ENCODE measurements around the gene TMEM14A.
"Not testable (repeated sequence)": the region's sequence is repeated elsewhere in the genome, so short reads cannot be mapped to it uniquely, and the experiment has no call there.

TMEM14A gene

DNA sequence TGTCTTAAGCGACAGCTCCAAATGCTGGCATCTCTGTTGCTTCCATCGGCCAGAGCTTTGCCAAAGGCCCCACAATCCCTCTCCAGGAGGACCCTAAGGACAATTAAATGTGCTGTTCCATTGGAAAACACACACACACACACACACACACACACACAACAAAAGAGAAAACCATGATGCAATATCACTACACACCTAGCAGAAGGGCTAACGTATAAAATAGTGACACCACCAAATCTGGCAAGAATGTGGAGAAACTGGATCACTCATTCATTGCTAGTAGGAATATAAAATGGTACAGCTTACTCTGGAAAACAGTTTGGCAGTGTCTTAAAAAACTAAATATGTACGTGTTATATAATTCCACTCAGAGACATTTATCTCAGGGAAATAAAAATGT, 13.0 kb upstream of the TMEM14A start:
- DNase-seq (ENCODE audit: low read depth), result no peak

GRCh38 chr6:52661551-52661950, 9.4 kb upstream of the TMEM14A start:
- no peak for DNase-seq (ENCODE audit: low read depth)

DNA sequence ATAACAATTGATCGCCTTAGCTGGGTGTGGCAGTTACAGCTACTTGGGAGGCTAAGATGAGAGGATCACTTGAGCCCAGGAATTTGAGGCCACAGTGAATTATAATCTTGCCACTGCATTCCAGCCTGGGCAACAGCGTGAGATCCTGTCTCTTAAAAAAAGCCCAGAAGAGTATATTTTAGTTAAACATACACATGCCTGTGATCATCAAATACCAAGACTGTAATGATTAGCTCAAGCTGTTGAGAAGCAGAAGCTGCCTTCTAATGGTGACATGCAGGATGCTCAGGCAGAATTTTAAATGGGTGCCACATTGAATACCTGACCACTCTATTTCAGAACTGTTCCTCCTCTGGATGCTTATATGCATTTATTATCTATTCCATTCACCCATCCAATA, 8.9 kb upstream of the TMEM14A start:
- no peak for DNase-seq (ENCODE audit: low read depth)

GRCh38 chr6:52663120-52663935, 7.6 kb upstream of the TMEM14A start:
- DNase-seq (ENCODE audit: low read depth), result peak; percentile 66

DNA sequence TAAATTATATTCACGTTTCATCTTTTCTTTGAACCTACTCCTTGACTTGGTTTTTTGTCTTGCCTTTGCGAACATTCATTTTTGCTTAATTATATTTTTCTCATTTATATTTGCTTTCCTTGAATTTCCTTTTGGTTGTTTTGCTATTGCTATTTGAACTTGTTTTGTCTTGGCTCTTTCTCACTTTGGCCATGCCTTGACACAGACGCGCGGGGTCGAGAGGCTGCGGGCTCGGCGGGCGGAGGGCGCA, 7.1 kb upstream of the TMEM14A start:
- no peak for DNase-seq (ENCODE audit: low read depth)

DNA sequence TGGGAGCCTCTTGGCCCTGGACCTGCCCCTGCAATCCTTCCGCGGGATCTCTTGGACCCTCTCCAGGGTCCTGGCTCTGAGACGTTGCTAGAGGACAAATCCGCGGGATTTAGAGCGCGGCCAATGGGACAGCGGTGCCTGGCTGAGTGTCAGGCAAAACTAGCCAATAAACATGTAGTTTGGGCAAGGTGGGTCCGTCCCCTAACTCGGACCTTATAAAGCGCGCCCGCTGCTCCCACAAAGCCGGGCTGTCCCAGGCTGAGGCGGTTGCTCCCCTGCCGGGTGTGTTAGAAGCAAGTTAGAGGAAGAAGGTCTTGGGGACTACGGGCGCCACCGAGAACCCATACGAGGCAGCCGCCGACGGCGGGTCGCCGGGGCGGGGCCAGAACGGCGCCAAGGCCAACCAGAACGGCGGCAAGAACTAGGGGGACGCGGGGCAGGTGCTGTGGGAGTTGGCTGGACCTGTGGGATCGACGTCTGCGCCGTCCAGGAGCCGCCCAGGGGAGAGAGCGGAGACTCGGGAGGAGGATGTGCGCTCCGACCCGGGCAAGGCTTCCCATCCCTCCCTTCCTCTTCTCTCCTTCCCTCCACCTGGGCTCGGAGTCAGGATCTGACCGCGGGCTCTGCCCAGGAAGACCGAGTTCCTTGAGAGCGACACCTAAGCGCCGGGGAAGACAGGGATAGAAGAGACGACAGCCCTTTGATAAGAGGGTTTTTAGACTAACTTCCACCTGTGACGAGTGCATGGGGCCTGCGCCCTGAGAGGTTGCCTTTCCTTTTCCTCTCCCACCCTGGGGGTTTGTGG, 6.5 kb upstream of the TMEM14A start:
- peak; percentile 93 for DNase-seq (ENCODE audit: low read depth)

- no peak for DNase-seq (ENCODE audit: low read depth)
Observed at GRCh38 chr6:52664991-52665686, 5.8 kb upstream of the TMEM14A start.

- no peak for DNase-seq (ENCODE audit: low read depth)
Observed at GRCh38 chr6:52666071-52666470, 4.8 kb upstream of the TMEM14A start.

DNA sequence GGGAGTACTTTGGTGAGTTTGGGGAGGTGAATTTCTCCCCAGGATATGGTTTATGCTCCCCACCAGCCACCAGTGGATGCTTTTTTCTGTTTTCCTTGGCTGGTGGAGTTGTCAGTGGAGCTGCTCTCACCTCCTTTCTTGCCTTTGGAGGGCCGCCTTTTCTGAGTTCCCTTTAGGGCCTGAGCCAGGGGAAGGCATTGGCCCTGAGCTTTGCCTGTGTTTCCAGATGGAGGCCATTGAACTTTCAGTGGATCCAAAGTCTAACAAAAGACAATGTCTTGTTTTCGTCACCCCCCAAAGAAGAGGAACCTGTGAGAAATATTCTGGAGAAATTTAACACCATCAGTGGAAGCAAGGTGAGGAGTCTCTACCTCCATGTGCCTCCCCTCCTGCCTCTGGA, 4.4 kb upstream of the TMEM14A start:
- DNase-seq (ENCODE audit: low read depth), result no peak

DNA sequence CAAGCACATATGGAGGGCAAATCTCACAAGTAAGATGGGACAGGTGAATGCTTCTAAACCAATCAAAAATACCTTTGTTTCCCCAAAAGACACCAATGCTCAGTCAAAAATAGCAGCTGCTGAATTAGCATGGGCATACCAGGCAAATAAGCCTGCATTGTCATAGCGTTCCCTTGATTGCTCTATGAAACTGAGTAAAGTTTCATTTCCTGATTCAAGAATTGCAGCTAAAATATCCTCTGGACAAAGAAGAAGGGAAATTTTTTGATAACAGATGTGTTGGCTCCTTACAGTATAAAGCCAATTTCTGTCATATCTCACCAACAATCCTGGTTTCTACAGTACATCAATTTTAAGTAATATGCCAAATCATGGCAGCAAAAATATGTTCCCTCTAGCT, 3.3 kb upstream of the TMEM14A start:
- DNase-seq (ENCODE audit: low read depth), result no peak

DNA sequence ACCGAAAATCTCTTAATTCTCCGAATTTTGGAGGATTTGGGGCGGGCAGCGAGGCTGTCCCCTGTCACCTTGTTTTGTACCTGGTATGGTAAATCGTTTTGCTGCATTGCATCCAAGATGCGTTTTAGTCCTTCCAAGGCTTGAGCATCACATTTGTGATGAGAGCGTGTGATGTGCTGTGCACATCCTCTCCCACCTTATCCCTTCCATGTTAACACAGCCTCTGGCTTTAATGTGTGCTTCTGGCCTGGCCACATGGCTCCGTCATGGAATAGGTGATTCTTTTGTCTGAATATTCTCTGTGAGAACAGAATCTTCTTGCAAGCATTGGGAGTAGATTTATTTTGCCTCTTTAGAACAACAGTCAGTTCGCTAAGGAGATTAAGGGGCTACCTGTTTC, 763 bp downstream of the TMEM14A start:
- no peak for DNase-seq (ENCODE audit: low read depth)

GRCh38 chr6:52672412-52673025, 1.6 kb downstream of the TMEM14A start:
- DNase-seq (ENCODE audit: low read depth), result peak; percentile 24

- DNase-seq (ENCODE audit: low read depth), result no peak
Observed at GRCh38 chr6:52674666-52675065, 3.8 kb downstream of the TMEM14A start.

- peak; percentile 2 for DNase-seq (ENCODE audit: low read depth)
Observed at GRCh38 chr6:52675372-52675771, 4.5 kb downstream of the TMEM14A start.

GRCh38 chr6:52676631-52677030, 5.7 kb downstream of the TMEM14A start:
- DNase-seq (ENCODE audit: low read depth), result not testable (repeated sequence)

- no peak for DNase-seq (ENCODE audit: low read depth)
Observed at GRCh38 chr6:52681416-52681815, 10.5 kb downstream of the TMEM14A start.

- DNase-seq (ENCODE audit: low read depth), result no peak
Observed at GRCh38 chr6:52686878-52687699, 16.2 kb downstream of the TMEM14A start.

GRCh38 chr6:52689857-52690256, 18.9 kb downstream of the TMEM14A start:
- no peak for DNase-seq (ENCODE audit: low read depth)

GRCh38 chr6:52691718-52692117, 20.8 kb downstream of the TMEM14A start:
- DNase-seq (ENCODE audit: low read depth), result no peak

- no peak for DNase-seq (ENCODE audit: low read depth)
Observed at GRCh38 chr6:52693773-52694172, 22.9 kb downstream of the TMEM14A start.

GRCh38 chr6:52694404-52694803, 23.5 kb downstream of the TMEM14A start:
- DNase-seq (ENCODE audit: low read depth), result no peak

DNA sequence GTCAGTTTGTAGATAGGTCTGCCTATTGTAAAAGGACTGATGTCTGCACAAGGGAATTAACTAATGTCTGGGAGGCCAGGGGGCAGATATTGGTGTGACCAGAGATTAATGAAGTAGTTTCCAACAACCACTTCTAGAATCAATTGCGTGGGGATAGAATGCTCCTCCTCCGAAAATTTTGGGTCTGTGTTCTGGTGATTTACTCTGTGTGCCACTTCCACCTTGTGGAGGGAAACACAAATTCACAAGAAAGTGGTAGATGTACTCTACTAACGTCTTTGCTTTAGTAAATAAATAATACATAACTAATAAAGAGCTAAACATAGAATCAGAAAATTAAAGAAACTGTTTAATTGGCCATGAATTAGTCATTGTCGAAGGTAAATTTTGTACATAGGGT, 25.5 kb downstream of the TMEM14A start:
- no peak for DNase-seq (ENCODE audit: low read depth)
